HEK293 (cell line): ENCODE measurements around the gene CFAP299.

ENCODE experiments used
- CTCF ChIA-PET: fragments of 350-600 bp; formaldehyde crosslinking; extraction: SDS; loops from one replicate; lab custom pipeline; 2021; ENCODE audit warnings: antibody characterized with exemption; lab: Yijun Ruan, JAX
- POLR2A ChIA-PET: fragments of 300-600 bp; formaldehyde crosslinking; extraction: SDS; loops from one replicate; lab custom pipeline; 2020; ENCODE audit warnings: antibody characterized with exemption, inconsistent platforms; lab: Yijun Ruan, JAX
- H3K27ac ChIP-seq: fragments of 200-500 bp; sonication (Bioruptor generic); 2 replicates; pipeline ENCODE4 v1.5.1; 2014; ENCODE audit warnings: low read depth, low read length, control low read depth, inconsistent platforms; ENCODE audit errors: extremely low read depth
- H3K36me3 ChIP-seq, 2 experiments: fragments of 200-500 bp in 1 of 2; sonication (Bioruptor generic) in 1 of 2; 1 replicate in 1 of 2; 2 replicates in 1 of 2; pipeline ENCODE4 v1.5.1; 2014 to 2017; ENCODE audit warnings: inconsistent platforms in 2 of 2, low read length in 2 of 2; ENCODE audit not compliant: control insufficient read depth in 2 of 2, insufficient read depth in 1 of 2
- H3K4me1 ChIP-seq: fragments of 200-500 bp; sonication (Bioruptor generic); 2 replicates; pipeline ENCODE4 v1.5.1; 2014; ENCODE audit warnings: mild to moderate bottlenecking, low read length, inconsistent platforms; ENCODE audit not compliant: control insufficient read depth, insufficient read depth
- H3K4me3 ChIP-seq: 2 replicates; pipeline ENCODE4 v1.5.1; 2011; ENCODE audit warnings: low read depth, mild to moderate bottlenecking, control low read depth, low read length, moderate library complexity
- H3K9me3 ChIP-seq: fragments of 200-500 bp; sonication (Bioruptor generic); 2 replicates; pipeline ENCODE4 v1.5.1; 2014; ENCODE audit warnings: low read depth, low read length, inconsistent platforms; ENCODE audit not compliant: control insufficient read depth, insufficient read depth
- BCL6B ChIP-seq: fragments of 450-650 bp; formaldehyde crosslinking; IDR thresholded peaks from 2 replicates; pipeline ENCODE4 v1.5.1; 2017; ENCODE audit warnings: missing biosample characterization, missing genetic modification characterization
- HOXC10 ChIP-seq: sonication (generic); formaldehyde crosslinking; IDR thresholded peaks from 2 replicates; pipeline ENCODE4 v1.8.1; 2023; ENCODE audit warnings: mild to moderate bottlenecking, missing genetic modification reagents
- INSM2 ChIP-seq: fragments of 450-650 bp; formaldehyde crosslinking; IDR thresholded peaks from 2 replicates; pipeline ENCODE4 v1.5.1; 2016; ENCODE audit warnings: missing biosample characterization, missing genetic modification characterization
- PRDM6 ChIP-seq: fragments of 450-650 bp; formaldehyde crosslinking; IDR thresholded peaks from 2 replicates; pipeline ENCODE4 v1.5.1; 2017; ENCODE audit warnings: missing biosample characterization, missing genetic modification characterization
- TRIM28 ChIP-seq: IDR thresholded peaks from 2 replicates; pipeline ENCODE4 v1.6.1; 2011; ENCODE audit warnings: low read length, control low read depth, borderline replicate concordance
- ZNF10 ChIP-seq: fragments of 450-650 bp; formaldehyde crosslinking; IDR thresholded peaks from 2 replicates; pipeline ENCODE4 v1.5.1; 2017; ENCODE audit warnings: missing biosample characterization, missing genetic modification characterization
- ZNF121 ChIP-seq: fragments of 450-650 bp; formaldehyde crosslinking; IDR thresholded peaks from 2 replicates; pipeline ENCODE4 v1.5.1; 2016; ENCODE audit warnings: missing biosample characterization, missing genetic modification characterization
- ZNF140 ChIP-seq: fragments of 450-650 bp; formaldehyde crosslinking; IDR thresholded peaks from 2 replicates; pipeline ENCODE4 v1.5.1; 2016; ENCODE audit warnings: missing biosample characterization, missing genetic modification characterization
- ZNF148 ChIP-seq: fragments of 450-650 bp; formaldehyde crosslinking; IDR thresholded peaks from 2 replicates; pipeline ENCODE4 v1.5.0; 2017; ENCODE audit warnings: missing biosample characterization, missing genetic modification characterization, borderline replicate concordance
- ZNF223 ChIP-seq: fragments of 450-650 bp; formaldehyde crosslinking; IDR thresholded peaks from 2 replicates; pipeline ENCODE4 v1.5.1; 2016; ENCODE audit warnings: missing biosample characterization, missing genetic modification characterization
- ZNF239 ChIP-seq: fragments of 450-650 bp; formaldehyde crosslinking; IDR thresholded peaks from 2 replicates; pipeline ENCODE4 v1.5.1; 2016; ENCODE audit warnings: missing biosample characterization, missing genetic modification characterization
- ZNF248 ChIP-seq: fragments of 450-650 bp; formaldehyde crosslinking; IDR thresholded peaks from 2 replicates; pipeline ENCODE4 v1.5.1; 2017; ENCODE audit warnings: missing biosample characterization, missing genetic modification characterization
- ZNF280D ChIP-seq: fragments of 450-650 bp; formaldehyde crosslinking; IDR thresholded peaks from 2 replicates; pipeline ENCODE4 v1.5.1; 2016; ENCODE audit warnings: missing biosample characterization, missing genetic modification characterization
- ZNF580 ChIP-seq: fragments of 450-650 bp; formaldehyde crosslinking; IDR thresholded peaks from 2 replicates; pipeline ENCODE4 v1.5.1; 2016; ENCODE audit warnings: missing biosample characterization, missing genetic modification characterization
- ZNF660 ChIP-seq: fragments of 450-650 bp; IDR thresholded peaks from 2 replicates; pipeline ENCODE4 v1.5.1; 2018; ENCODE audit warnings: missing biosample characterization, mild to moderate bottlenecking, missing genetic modification characterization
- ZNF670 ChIP-seq: fragments of 450-650 bp; formaldehyde crosslinking; IDR thresholded peaks from 2 replicates; pipeline ENCODE4 v1.5.1; 2016; ENCODE audit warnings: missing biosample characterization, missing genetic modification characterization, low read depth
- ZNF677 ChIP-seq: fragments of 450-650 bp; IDR thresholded peaks from 2 replicates; pipeline ENCODE4 v1.5.0; 2018; ENCODE audit warnings: missing biosample characterization, mild to moderate bottlenecking, missing genetic modification characterization, moderate library complexity

Gene CFAP299

DNA sequence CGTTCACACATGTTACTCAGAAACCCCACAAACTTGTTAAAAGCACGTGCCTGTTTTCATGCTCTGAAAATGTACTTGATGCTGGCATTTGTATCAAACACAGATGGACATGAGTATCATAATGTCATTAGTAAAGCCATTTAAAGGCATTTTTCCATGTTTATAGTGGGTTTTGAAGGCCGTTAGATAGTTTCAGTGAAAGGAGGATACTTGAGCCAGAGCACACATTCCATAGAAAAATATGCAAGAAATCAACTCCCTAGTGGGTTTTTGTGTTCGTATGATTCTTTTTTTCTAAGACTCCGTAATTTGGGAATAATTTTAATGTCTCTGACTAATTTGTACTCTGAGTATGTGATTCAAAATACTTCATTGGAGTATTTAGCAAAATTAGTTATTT, 478.7 kb downstream of the CFAP299 start (continued):
- TF ChIP-seq ZNF280D (tag by site-specific recombination), result no peak
- TF ChIP-seq ZNF10 (tag by site-specific recombination), result no peak
- no peak for TF ChIP-seq ZNF677
- no peak for TF ChIP-seq INSM2 (tag by site-specific recombination)

DNA sequence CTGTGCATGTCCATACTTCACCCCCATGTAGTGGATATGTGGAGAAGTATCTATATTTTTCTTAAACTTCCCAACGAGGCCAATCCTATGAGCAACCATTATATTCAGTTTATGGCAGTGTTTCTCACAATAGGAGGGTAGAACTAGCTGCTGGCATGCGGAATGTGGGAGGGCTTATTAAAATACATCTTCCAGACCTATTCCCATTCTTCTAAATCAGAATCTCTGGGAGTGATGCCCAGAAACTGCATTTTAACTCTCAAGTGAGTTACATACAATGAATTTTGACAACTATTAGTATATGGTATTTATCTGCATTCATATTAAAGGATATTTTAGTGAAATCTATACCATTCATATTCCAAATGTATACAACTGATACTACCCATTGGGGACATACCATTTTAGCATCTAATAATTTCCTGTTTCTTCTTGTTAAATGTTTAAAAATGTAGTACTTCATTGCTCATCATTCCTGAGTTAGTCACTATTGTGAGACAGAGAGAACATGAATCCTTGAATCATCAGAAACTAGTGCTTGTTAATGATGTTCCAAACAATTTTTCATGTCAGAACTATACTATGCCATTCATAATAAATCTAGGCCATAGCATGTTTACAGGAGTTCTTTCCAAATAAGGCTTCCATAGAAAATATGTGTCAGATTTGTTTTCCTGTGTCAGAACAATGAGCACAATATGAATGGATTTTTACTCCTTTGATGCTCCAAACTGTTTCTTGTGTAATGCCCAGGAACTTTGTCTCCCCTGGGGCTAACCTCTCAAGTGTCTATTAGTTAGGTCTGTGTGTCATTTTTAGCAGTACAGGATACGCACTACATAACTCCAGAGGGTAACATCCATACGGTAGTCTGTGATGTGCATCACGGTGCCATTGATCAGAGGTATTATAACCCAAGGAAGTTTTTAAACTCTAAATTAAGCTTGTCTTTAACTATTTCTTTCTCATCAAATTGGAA, 496.1 kb downstream of the CFAP299 start:
- H3K9me3 ChIP-seq, result no peaks in the 10 kb centered on the region
- no peak overlapping the region for H3K27ac ChIP-seq
- H3K4me3 ChIP-seq, result no peak overlapping the region
- no peaks in the 10 kb centered on the region for H3K36me3 ChIP-seq
- H3K4me1 ChIP-seq, result no peaks in the 10 kb centered on the region
- TF ChIP-seq ZNF239, result no peak
- no peak for TF ChIP-seq PRDM6 (tag by site-specific recombination)
- TF ChIP-seq BCL6B, result no peak
- TF ChIP-seq ZNF580 (tag by site-specific recombination), result no peak
- TF ChIP-seq ZNF140 (tag by site-specific recombination), result no peak
- TF ChIP-seq ZNF248 (tag by site-specific recombination), result no peak
- no peak for TF ChIP-seq ZNF670
- no peak for TF ChIP-seq ZNF121 (tag by site-specific recombination)
- TF ChIP-seq ZNF148 (tag by site-specific recombination), result no peak
- TF ChIP-seq ZNF660 (tag by site-specific recombination), result no peak
- TF ChIP-seq ZNF223, result no peak
- TF ChIP-seq TRIM28, result no peak
- TF ChIP-seq HOXC10, result no peak
- ChIA-PET POLR2A (no interaction called here), CTCF (interaction anchor here (0.5 kb wide), 1 partner anchor 396 kb away, joined by 3 read pairs; no protein-coding TSS in a partner anchor)
